Neural cell (in vitro differentiated cells): ENCODE measurements around the gene MST1.
"Not testable (repeated sequence)": the region's sequence is repeated elsewhere in the genome, so short reads cannot be mapped to it uniquely, and the experiment has no call there.

Experiments used
- CTCF ChIP-seq: fragments of 450-650 bp; IDR thresholded peaks from 2 replicates; pipeline ENCODE4 v1.5.1; 2014; ENCODE audit warnings: antibody characterized with exemption, mild to moderate bottlenecking, moderate library complexity; ENCODE audit not compliant: poor library complexity, severe bottlenecking
- EZH2 ChIP-seq: fragments of 200-600, 300-800 bp; shearing (Covaris generic), sonication (generic); IDR thresholded peaks from 2 replicates; pipeline ENCODE4 v1.6.1; 2014; ENCODE audit warnings: antibody characterized with exemption, low read length, borderline replicate concordance, mild to moderate bottlenecking; ENCODE audit not compliant: insufficient read depth, poor library complexity, severe bottlenecking
- MXI1 ChIP-seq: fragments of 450-650 bp; conservative IDR thresholded peaks from 2 replicates; pipeline ENCODE4 v1.6.1; 2014; ENCODE audit warnings: antibody characterized with exemption, mild to moderate bottlenecking; ENCODE audit not compliant: poor library complexity, severe bottlenecking
- POLR2AphosphoS5 ChIP-seq: IDR thresholded peaks from 2 replicates; pipeline ENCODE4 v1.6.1; 2012
- RAD21 ChIP-seq: fragments of 450-650 bp; conservative IDR thresholded peaks from 2 replicates; pipeline ENCODE4 v1.6.1; 2014; ENCODE audit warnings: antibody characterized with exemption, mild to moderate bottlenecking, moderate library complexity
- REST ChIP-seq: IDR thresholded peaks from 2 replicates; pipeline ENCODE4 v1.6.1; 2012; ENCODE audit warnings: borderline replicate concordance
- SMC3 ChIP-seq: fragments of 450-650 bp; conservative IDR thresholded peaks from 2 replicates; pipeline ENCODE4 v1.6.1; 2014; ENCODE audit warnings: antibody characterized with exemption, mild to moderate bottlenecking, moderate library complexity; ENCODE audit not compliant: poor library complexity
- TAF1 ChIP-seq: IDR thresholded peaks from 2 replicates; pipeline ENCODE4 v1.6.1; 2012; ENCODE audit warnings: low read depth

- not testable (repeated sequence) for TF ChIP-seq EZH2, CTCF, SMC3, REST, POLR2AphosphoS5, TAF1, MXI1, RAD21
Observed at GRCh38 chr3:49685846-49686245, 3.4 kb downstream of the MST1 start.
